Endothelial cell of umbilical vein (primary cell): ENCODE measurements around the gene DGCR8. TPM values are rescaled to one million over a fixed set of nuclear protein-coding genes. Genes with fewer than 3 reads are reported as not detected.

Experiments used
- BruUV-seq: library from RNA; stranded (reverse); fragments of 400-500 nt; replicated peaks from 2 replicates; lab custom pipeline; 2021; lab: Mats Ljungman, UMichigan
- CTCF ChIA-PET: fragments of 300-600, 350-600 bp; sonication (Branson Sonifier 250); formaldehyde crosslinking; loops from one replicate; lab custom pipeline; 2021; ENCODE audit warnings: antibody characterized with exemption, inconsistent platforms; lab: Charles Lee
- POLR2A ChIA-PET: fragments of 300-600, 350-600 bp; sonication (Branson Sonifier 250); formaldehyde crosslinking; loops from one replicate; lab custom pipeline; 2021; ENCODE audit warnings: antibody characterized with exemption, inconsistent platforms; lab: Charles Lee
- DNase-seq: peaks from one replicate; pipeline ENCODE4 v3.0.0-alpha.2; 2011; ENCODE audit warnings: low read depth, low spot score
- FAIRE-seq: peaks from 2 replicates; lab custom pipeline; 2011; peaks lifted over from hg19 to GRCh38; lab: Jason Lieb, UNC
- H2AFZ ChIP-seq: 2 replicates; pipeline ENCODE4 v1.6.0; 2012; ENCODE audit warnings: low read depth, low read length, control low read depth, inconsistent platforms
- H3K27ac ChIP-seq: 2 replicates; pipeline ENCODE4 v1.5.1; 2011; ENCODE audit warnings: low read depth, mild to moderate bottlenecking, control low read depth, low read length, moderate library complexity; ENCODE audit not compliant: insufficient read depth
- H3K27me3 ChIP-seq, 2 experiments: 2 replicates each; pipeline versions ENCODE4 v1.6.0 to v1.6.1; 2011; ENCODE audit warnings: low read length in 2 of 2, mixed read lengths in 1 of 2; ENCODE audit not compliant: control insufficient read depth in 2 of 2, insufficient read depth in 2 of 2
- H3K36me3 ChIP-seq, 2 experiments: 2 replicates in 1 of 2; 3 replicates in 1 of 2; pipeline ENCODE4 v1.5.1; 2011; ENCODE audit warnings: low read length in 2 of 2, mild to moderate bottlenecking in 1 of 2, moderate library complexity in 1 of 2; ENCODE audit not compliant: control insufficient read depth in 2 of 2, insufficient read depth in 2 of 2; ENCODE audit errors: extremely low read depth in 1 of 2
- H3K4me1 ChIP-seq: 3 replicates; pipeline ENCODE4 v1.5.1; 2011; ENCODE audit warnings: mild to moderate bottlenecking, low read length; ENCODE audit not compliant: control insufficient read depth, insufficient read depth; ENCODE audit errors: extremely low read depth
- H3K4me2 ChIP-seq: 2 replicates; pipeline ENCODE4 v1.6.1; 2011; ENCODE audit warnings: low read length, control low read depth, mixed read lengths; ENCODE audit not compliant: insufficient read depth
- H3K4me3 ChIP-seq, 3 experiments: fragments of 200-600 bp in 1 of 3; sonication (generic), shearing (Covaris generic) in 1 of 3; replicated peaks in 1 of 3; 2 replicates each; pipeline ENCODE4 v1.5.1; 2011 to 2016; ENCODE audit warnings: control low read depth in 3 of 3, low read length in 3 of 3, mild to moderate bottlenecking in 2 of 3, inconsistent platforms in 1 of 3, low read depth in 1 of 3, moderate library complexity in 1 of 3; ENCODE audit not compliant: insufficient read depth in 1 of 3
- H3K79me2 ChIP-seq: 2 replicates; pipeline ENCODE4 v1.6.0; 2012; ENCODE audit warnings: low read length, inconsistent platforms; ENCODE audit not compliant: control insufficient read depth, insufficient read depth
- H3K9ac ChIP-seq: replicated peaks from 2 replicates; pipeline ENCODE3; 2011; ENCODE audit warnings: low read length, control low read depth; ENCODE audit not compliant: insufficient read depth; ENCODE audit errors: extremely low read depth
- H3K9me1 ChIP-seq: replicated peaks from 3 replicates; pipeline ENCODE4 v1.6.0; 2011; ENCODE audit warnings: mild to moderate bottlenecking, low read length; ENCODE audit not compliant: control insufficient read depth, insufficient read depth; ENCODE audit errors: extremely low read depth
- H3K9me3 ChIP-seq: replicated peaks from 2 replicates; pipeline ENCODE4 v1.5.1; 2012; ENCODE audit warnings: low read length, inconsistent platforms; ENCODE audit not compliant: control insufficient read depth, insufficient read depth
- H4K20me1 ChIP-seq: replicated peaks from 2 replicates; pipeline ENCODE3; 2011; ENCODE audit warnings: mild to moderate bottlenecking, low read length; ENCODE audit not compliant: control insufficient read depth, insufficient read depth; ENCODE audit errors: extremely low read depth
- FOS ChIP-seq: IDR thresholded peaks from 2 replicates; pipeline ENCODE4 v1.6.1; 2011; ENCODE audit warnings: mild to moderate bottlenecking, low read length, moderate library complexity, borderline replicate concordance; ENCODE audit not compliant: insufficient read depth
- JUN ChIP-seq: IDR thresholded peaks from 2 replicates; pipeline ENCODE4 v1.6.1; 2011; ENCODE audit warnings: borderline replicate concordance, low read depth; ENCODE audit not compliant: insufficient read length, insufficient read depth
- POLR2A ChIP-seq: IDR thresholded peaks from 2 replicates; pipeline ENCODE4 v1.6.1; 2012; ENCODE audit warnings: low read depth, mild to moderate bottlenecking, control low read depth, low read length
- POLR2AphosphoS5 ChIP-seq: IDR thresholded peaks from 2 replicates; pipeline ENCODE4 v1.6.1; 2012; ENCODE audit warnings: low read depth, mild to moderate bottlenecking, control low read depth, low read length, moderate library complexity; ENCODE audit not compliant: insufficient read depth
- dilution Hi-C: fragments of 300-500 bp; cut with MboI; formaldehyde crosslinking; loops from one replicate; pipeline ENCODE4 v1.15.0; 2019; ENCODE audit warnings: low sequenced_read_pairs; ENCODE audit not compliant: extremely low pct_ligation_motif_present
- intact Hi-C: fragments of 100-400 bp; cut with micrococcal nuclease; formaldehyde crosslinking; loops from one replicate; pipeline ENCODE4 v1.10.0; 2022
- polyA plus RNA-seq, 4 experiments: library from polyadenylated mRNA; depleted of rRNA in 3 of 4; stranded (reverse) in 3 of 4; unstranded in 1 of 4; fragments of >200 nt; gene quantifications; 2 replicates each; pipeline versions ENCODE4 v1.2.1 to v1.2.3, GENCODE V29; 2011 to 2012; ENCODE audit warnings: missing spikeins in 1 of 4
- total RNA-seq: library from RNA; stranded (reverse); gene quantifications from 2 replicates; pipeline ENCODE4 v1.2.3, GENCODE V29; 2021
- TF ChIP-seq, protein P1 (sequence below): IDR thresholded peaks from 2 replicates; pipeline ENCODE4 v1.6.1; 2011; ENCODE audit not compliant: insufficient read depth, insufficient read length
- TF ChIP-seq, protein P2 (sequence below), 2 donors: IDR thresholded peaks; 1 replicate in 1 of 2; 2 replicates in 1 of 2; pipeline ENCODE4 v1.5.1; 2011; ENCODE audit warnings: low read length in 2 of 2, mild to moderate bottlenecking in 2 of 2, moderate library complexity in 2 of 2, control low read depth in 1 of 2, inconsistent platforms in 1 of 2, low read depth in 1 of 2; ENCODE audit not compliant: insufficient read depth in 1 of 2; ENCODE audit errors: extremely low read depth in 1 of 2

Gene DGCR8
- total and polyA plus RNA-seq, 2 donors (not counting 3 experiments of a cell fraction or from before 2014, with no cell fraction given), result 32.7 to 64.2 TPM

DNA sequence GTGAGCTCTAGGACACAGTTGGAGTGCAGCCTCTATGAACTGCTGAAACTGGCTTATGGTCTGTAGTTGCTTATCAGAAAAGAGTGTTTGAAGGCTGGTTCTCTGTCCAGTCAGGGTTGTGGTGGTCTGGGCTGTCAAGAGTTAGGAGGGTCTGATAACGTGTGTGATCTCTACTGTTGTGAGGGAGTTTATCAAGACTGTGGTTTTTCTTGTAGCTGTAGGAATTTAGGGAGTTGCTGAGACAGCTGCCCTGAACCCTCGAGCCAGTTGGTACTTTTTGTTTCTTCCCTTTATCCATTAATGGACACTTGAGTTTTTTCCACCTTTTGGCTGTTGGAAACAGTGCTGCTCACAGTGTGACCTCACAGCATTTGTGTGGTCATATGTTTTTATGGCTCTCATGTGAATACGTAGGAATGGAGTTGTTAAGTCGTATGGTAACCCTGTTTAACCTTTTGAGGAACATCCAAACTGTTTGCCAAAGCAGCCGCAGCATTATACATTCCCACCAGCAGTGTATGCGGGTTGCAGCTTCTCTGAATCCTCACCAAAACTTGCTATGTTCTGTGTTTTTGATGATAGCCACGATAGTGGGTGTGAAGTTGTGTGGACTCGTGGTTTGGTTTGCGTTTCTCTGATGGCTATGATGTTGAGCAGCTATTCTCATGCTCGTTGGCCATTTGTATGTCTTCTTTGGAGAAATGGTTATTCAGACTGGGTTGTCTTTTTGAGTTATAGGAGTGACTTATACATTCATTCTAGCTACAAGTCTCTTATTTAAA is 20.9 kb upstream of the DGCR8 start:
- dilution Hi-C loops, result no loop called here
- Histone ChIP-seq H3K79me2 (no peaks in the 10 kb centered on the region), H3K4me3 (no peak overlapping the region), H2AFZ (no peak overlapping the region), H3K36me3 (peaks cover 0 to 23% of the 10 kb centered on the region in 2 experiments), H3K4me1 (peaks cover 12% of the 10 kb centered on the region), H4K20me1 (no peaks in the 10 kb centered on the region), H3K27ac (no peak overlapping the region), H3K9me1 (no peaks in the 10 kb centered on the region), H3K9ac (no peak overlapping the region), H3K27me3 (no peaks in the 10 kb centered on the region), H3K4me2 (no peak overlapping the region), H3K9me3 (no peaks in the 10 kb centered on the region)
- TF ChIP-seq JUN (no peak), POLR2AphosphoS5 (no peak), POLR2A (no peak), FOS (no peak)
- TF ChIP-seq, protein P1, sequence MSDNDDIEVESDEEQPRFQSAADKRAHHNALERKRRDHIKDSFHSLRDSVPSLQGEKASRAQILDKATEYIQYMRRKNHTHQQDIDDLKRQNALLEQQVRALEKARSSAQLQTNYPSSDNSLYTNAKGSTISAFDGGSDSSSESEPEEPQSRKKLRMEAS, result no peak
- TF ChIP-seq, protein P2, sequence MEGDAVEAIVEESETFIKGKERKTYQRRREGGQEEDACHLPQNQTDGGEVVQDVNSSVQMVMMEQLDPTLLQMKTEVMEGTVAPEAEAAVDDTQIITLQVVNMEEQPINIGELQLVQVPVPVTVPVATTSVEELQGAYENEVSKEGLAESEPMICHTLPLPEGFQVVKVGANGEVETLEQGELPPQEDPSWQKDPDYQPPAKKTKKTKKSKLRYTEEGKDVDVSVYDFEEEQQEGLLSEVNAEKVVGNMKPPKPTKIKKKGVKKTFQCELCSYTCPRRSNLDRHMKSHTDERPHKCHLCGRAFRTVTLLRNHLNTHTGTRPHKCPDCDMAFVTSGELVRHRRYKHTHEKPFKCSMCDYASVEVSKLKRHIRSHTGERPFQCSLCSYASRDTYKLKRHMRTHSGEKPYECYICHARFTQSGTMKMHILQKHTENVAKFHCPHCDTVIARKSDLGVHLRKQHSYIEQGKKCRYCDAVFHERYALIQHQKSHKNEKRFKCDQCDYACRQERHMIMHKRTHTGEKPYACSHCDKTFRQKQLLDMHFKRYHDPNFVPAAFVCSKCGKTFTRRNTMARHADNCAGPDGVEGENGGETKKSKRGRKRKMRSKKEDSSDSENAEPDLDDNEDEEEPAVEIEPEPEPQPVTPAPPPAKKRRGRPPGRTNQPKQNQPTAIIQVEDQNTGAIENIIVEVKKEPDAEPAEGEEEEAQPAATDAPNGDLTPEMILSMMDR (IDR thresholded peaks at IDR 0.05; ENCODE audit: extremely low read depth in 1 of 2, insufficient read depth in 1 of 2, low read depth in 1 of 2, low read length in 2 of 2), result no peak
- intact Hi-C loops, result no loop called here
- CTCF ChIA-PET, result interaction anchor here (0.7 kb wide), 1 partner anchor 19 kb away, joined by 3 read pairs; no protein-coding TSS in a partner anchor
- POLR2A ChIA-PET, result no interaction called here
- DNase-seq (no peak), FAIRE-seq (no peak)
- no TSS peak for BruUV-seq
